GM19043 (cell line): ENCODE data around the gene PATL2.
"Not testable (repeated sequence)": the region's sequence is repeated elsewhere in the genome, so short reads cannot be mapped to it uniquely, and the experiment has no call there.

Experiments used
- ATAC-seq: cut with Tn5 transposase; IDR thresholded peaks from one replicate; pipeline ENCODE4 v1.9.1; 2021; ENCODE audit warnings: low read depth; ENCODE audit not compliant: unreplicated experiment

Gene PATL2

DNA sequence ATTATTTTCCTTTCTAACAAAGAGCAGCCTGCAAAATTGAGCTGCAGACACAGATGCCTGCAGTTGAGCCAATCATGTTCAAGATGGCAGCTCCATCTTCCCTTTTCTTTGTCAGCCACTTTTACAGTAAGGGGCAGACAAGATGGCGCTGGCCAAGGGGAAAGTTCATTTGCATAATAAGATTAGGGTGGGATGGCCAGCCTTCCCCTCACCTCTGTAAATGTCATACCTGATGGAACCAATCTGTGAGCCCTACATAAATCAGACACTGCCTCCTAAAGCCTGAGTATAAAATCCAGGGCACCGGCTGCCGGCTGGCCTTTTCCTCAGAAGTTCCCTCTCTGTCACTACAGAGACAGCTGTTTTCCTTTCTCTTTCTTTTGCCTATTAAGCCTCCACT is 15.8 kb downstream of the PATL2 start:
- ATAC-seq = no peak

DNA sequence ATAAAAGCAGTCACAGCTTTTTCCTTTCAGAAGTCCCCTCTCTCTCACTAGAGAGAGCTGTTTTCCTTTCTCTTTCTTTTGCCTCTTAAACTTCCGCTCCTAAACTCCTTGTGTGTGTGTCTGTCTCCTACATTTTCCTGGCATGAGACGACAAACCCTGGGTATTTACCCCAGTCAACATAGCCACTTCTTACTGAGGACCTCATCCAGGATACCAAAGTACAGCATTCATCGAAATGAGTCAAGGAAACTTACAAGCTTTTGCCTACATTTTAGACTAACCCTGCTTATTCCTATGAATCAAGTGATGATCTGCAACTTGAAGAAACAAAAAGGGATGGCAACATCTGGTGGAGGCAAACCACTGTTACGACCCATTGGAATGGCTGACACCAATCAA is 16.7 kb downstream of the PATL2 start:
- no peak for ATAC-seq

DNA sequence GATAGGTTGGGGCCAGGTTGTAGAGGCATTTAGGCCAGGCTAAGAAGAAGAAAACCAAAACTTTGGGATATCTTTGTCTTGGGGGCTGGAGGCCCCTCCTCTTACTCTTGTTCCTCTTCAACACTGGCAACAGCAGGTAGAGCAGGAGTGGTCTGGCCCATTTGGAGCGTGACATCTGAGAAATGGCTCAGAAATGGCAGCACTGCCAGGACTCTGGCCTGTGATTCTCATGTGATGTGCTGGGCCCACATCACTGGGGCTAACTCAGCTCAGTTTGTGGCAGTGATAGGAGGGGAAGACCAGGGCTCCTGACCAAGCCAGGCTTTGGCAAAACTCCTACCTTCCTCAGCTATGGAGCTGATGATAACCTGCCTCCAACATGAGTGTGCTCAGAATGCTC is 18.5 kb downstream of the PATL2 start:
- ATAC-seq = no peak

DNA sequence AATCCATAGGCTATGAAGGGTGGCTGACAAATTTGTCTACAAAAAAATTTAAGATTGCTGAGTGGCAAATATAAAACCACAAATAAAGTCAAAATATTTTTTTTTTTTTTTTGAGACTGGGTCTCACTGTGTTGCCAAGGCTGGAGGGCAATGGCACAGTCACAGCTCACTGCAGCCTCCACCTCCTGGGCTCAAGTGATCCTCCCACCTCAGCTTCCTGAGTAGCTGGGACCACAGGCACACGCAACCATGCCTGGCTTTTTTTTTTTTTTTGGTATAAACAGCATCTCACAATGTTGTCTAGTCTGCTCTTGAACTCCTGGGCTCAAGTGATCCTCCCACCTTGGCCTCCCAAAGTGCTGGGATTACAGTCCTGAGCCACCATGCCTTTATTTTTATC is 20.9 kb downstream of the PATL2 start:
- ATAC-seq = not testable (repeated sequence)

DNA sequence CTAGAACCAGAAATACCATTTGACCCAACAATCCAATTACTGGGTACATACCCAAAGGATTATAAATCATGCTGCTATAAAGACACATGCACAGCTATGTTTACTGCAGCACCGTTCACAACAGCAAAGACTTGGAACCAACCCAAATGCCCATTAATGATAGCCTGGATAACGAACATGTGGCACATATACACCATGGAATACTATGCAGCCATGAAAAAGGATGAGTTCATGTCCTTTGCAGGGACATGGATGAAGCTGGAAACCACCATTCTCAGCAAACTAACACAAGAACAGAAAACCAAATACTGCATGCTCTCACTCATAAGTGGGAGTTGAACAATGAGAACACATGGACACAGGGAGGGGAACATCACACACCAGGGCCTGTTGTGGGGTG is 21.8 kb downstream of the PATL2 start:
- not testable (repeated sequence) for ATAC-seq

DNA sequence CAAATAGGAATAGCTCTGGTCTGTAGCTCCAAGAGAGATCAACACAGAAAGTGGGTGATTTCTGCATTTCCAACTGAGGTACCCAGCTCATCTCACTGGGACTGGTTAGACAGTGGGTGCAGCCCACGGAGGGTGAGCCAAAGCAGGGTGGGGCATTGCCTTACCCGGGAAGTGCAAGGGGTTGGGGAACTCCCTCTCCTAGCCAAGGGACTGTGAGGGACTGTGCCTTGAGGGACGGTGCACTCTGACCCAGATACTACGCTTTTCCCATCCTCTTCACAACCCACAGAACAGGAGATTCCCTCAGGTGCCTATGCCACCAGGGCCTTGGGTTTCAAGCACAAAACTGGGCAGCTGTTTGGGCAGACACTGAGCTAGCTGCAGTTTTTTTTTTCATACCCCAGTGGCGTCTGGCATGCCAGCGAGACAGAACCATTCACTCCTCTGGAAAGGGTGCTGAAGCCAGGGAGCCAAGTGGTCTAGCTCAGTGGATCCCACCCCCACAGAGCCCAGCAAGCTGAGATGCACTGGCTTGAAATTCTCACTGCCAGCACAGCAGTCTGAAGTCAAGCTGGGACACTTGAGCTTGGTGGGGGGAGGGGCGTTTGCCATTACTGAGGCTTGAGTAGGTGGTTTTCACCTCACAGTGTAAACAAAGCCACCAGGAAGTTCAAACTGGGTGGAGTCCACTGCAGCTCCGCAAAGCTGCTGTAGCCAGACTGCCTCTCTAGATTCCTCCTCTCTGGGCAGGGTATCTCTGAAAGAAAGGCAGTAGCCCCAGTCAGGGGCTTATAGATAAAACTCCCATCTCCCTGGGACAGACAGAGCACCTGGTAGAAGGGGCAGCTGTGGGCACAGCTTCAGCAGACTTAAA is 28.1 kb downstream of the PATL2 start:
- not testable (repeated sequence) for ATAC-seq

DNA sequence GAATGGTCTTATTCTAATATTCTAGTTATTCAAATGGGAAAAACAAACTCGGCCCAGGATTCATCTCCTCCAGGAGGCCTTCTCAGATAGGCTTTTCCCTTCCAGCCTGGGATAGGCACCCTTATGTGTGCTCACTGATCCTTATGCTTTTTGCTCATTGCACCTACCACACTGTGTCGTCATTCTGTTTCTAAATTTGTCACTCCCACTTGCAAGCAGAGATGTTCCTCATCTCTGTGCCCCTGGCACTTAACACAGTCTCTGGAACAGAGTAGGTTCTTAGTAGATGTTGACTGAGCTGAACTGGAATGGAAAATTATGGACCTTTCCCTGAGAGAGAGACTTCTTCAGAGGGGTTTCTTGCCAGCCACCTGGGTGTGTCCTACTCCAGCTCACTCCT is 28.9 kb downstream of the PATL2 start:
- ATAC-seq = no peak

DNA sequence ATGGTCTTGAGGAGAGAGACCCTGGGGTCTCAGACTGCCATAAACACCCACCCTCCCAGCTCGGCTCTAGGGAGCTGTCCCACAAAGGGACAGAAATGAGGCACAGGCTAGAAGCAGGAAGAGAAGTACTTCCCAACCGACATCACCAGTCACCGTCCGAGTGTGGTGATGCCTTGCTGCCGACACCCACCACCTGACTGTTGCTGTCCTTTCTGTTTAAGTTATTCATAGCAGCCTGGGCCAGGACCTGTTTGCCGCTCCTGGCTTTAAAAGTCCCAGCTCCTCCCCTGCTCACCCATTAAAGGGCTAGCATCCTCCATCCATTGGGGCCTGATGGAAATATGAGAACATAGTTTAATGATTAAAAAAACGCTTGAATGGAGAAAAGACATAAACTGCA is 34.4 kb downstream of the PATL2 start:
- ATAC-seq = no peak

DNA sequence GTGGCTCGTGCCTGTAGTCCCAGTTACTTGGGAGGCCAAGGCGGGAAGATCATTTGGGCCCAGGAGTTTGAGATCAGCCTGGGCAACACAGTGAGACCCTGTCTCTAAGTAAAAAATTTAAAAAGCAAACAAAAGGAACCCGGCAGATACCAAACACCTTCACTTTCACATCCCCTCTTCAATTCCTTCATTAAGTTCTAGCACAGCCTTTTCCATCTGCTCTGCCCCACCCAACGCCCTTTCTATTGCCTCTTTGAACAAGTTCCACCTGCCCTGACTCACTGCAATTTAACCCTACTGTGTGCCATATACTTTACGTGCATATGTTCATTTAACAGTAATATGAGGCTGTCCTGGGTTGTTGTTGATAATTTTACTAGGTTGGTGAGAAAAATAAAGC is 35.2 kb downstream of the PATL2 start:
- ATAC-seq = no peak

DNA sequence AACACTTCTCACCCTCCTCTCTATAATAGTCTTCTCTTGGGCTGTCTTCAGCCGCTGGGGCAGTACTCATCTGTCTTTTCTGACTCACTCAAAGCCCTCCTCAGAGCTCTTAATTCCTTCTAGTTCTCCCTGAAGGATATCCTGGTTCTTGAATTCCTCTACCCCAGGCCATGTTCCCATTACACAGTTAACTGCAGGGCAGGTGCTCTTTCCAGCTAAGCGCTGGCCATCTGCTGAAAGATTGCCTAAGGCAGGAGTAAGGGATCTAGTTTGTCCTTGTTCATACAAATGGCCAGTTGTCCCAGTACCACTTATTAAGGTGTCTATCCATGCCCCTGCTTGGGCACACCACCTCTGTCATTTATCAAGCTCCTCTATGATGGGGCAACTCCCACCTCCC is 37.5 kb downstream of the PATL2 start:
- ATAC-seq = no peak

DNA sequence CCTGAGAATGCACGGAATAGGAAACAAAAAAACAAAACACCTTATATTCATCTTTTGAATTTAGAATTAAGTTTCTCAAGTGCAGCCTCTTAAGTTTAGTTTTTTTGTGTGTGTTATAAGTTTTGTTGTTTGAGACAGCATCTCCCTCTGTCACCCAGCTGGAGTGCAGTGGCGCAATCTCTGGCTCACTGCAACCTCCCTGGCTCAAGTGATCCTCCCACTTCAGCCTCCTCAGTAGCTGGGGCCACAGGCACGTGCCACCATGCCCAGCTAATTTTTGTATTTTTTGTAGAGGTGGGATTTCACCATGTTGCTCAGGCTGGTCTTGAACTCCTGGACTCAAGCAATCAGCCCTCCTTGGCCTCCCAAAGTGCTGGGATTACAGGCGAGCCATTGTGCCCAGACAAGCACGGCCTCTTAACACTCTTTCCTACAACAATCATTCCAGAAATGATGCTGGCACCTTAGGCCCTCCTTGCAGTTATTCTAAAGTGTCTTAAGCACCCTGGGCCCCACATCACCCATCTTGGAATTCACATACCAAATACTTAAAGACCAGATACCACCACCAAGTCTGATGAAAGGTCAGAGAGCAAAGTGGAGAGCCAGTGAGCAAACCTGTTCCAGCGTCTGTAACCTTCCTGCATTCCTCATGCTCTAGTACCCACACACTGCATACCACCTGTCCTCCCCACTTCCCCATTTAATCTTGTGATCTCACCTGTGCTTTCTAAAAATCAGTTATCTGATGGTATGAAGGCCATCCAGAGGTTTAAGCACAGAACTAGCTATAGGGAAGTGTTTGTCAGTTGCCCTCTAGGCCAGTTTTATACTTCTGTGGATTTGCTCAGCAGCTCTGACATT is 40.8 kb downstream of the PATL2 start:
- ATAC-seq = no peak

DNA sequence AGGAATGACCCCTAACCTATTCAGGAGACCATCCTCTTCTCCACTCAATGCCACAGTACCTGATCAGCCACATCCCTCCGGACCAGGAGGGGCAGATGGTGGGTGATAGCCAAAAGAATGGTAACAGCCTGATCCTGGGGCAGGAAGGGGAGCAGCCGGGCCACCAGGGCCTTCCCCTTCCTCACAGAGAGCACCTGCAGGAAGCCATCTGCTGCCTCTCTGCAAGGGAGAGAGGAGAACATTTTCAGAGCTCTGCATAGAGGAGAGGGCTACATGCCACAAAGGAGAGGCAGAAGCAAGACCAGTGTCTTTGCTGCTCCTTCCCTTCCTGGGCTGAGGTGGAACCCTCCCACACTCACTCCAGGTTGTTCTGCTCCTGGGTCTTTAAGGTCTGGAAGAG is 42.2 kb downstream of the PATL2 start:
- ATAC-seq = no peak

DNA sequence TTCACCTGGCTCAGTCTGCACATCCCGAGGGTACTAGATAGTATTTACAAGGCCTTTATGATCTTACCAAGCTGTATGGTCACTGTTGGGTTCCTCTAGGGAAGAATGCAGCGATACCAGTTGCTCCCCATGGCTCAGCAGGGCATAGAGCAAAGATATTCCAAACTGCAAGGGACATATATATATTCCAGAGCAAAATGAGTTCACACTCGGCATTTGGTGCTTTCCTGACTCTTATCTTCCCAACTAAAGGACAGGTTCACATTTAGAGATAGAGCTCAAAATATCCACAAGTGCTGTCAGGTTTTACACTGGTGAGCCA is 44.1 kb downstream of the PATL2 start:
- no peak for ATAC-seq

DNA sequence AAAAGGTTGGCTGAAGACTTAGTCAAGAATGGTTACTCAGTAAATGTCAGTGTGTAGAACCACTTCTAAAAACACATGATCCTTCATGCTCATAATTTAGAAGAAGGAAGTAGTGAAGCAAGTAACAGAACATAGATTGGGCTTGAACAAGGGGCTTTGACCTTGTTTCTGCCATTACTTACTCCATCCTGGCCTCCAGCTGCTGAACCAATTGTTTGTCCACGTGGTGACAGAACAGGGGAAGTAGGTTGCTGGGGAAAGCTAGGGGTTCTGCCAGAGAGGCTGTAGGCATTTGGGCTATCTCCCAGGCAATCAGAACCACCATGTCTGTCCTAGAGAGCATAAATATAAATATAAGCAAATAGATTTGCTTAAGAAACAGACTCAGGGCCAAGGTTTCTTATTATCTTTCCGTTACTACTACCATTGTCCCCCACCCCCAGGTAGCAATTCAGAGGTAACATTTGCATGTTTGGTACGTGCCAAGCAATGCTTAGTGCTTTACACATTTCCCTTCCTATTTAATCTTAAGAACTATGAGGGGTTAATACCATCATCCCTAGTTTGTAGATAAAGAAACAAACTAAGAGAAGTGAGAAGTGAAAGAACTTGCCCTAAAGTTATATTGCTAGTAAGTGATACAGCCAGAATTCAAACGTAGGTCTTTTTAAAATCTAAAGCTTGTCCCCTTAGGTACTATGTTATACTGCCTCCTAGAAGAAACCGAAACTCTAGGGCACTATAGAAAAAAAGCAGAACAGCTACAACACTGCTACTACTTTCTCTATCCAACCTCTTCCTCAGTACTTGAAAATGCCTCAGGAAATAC is 44.7 kb downstream of the PATL2 start:
- ATAC-seq = no peak

DNA sequence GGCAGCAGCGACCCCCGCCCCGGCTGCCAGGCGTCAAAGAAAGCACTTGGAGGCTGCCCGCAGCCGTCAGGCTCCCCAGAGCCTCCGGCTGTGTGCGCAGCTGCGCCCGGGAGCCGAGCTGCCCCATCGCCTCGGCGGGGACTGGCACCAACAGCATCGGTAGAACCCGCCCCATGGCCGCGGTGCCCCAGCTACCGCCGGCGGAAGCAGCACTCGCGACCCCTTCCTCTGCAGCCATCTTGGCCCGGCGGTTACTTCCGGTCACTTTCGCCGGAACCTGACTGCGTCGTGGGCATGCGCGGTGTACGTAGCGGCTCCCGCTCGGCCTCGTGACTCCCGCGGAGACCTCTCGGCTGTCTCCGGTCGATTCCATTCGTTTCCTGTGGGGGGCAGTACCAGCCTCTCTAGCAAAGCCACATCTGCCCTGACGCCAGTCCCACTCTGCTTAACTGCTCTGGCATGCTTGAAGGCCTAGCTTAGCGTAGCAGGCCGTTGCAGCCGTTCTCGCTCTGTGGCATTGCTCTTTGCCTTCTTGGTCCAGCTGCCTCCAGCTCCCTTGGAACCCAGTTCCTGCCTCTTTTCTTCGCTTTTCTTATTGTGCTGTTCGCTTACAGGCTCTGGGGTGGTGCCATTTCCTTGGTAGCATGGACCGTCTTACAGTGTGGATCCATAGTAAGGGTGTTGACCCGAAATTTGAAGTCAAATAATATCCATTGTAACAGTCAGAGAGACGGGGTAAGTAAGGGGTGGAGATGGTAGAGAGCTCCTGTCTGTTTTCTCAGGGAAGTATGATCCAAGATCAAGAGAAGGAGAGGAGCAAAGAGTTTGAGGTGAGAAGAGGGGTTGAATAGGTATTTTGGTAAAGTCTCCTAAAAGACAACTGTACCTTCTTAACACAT is 47.5 kb downstream of the PATL2 start, which contains the start of gene SPG11:
SPG11 (minus strand) TSS at position 253 of the 899 bp plus-strand sequence; CDS start at position 238, 15 bp downstream.
- ATAC-seq = peak; percentile 70

DNA sequence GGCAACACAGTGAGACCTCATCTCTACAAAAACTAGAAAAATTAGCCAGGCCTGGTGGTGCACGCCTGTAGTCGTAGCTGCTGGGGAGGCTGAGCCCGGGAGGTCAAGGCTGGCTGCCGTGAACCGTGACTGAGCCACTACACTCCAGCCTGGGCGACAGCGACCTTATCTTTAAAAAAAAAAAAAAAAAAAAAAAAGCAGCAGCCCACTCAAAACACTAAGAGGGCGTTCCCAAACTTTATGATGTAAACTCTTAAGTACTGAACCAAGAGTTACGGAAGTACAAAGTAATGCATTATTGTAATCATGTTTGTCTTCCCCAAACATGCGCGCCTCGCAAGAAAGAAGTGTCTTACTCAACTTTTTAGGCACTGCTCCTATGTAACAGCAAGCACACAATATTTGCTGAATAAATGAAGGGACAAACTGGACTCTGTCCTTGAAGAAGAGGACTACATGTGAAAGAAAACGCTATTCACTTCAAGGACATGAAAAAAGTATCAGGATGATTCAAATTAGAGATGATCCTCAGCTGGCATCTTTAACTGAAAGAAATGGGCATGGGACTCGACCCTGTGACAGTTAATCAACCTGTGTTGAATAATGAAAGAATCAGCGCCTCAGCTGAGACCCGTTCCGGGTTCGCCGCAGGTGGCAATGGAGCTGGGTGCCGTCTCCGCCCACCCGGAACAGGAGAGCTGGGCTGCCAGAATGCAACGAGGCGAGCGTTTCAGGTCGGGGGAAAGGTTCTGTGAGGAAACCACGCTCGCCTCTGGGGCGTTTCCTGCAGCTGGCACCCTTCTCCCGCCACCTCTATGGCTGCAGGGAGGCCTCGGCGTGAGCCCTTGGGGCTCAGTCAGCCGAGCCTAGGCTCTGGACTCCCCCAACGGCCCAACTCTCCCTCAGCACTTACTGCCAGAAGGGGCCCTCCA is 48.4 kb downstream of the PATL2 start:
- peak; percentile 30 for ATAC-seq

DNA sequence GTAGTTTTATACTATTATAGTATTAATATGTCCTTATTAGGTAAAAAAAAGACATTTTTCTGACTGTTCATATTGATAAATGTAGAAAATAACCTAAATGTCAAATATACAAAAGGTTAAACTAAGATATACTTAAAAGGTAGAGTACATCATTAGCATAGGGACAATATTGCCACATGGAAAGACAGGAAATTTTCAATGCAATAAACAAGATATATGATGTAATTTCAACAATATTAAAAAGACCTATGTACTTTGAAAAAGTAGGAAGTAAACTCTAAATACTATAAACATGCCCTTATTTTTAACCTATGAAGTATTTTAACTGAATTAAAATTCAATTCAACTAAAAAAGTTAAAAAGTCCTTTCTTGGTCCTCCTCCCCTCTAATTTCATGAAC is 49.5 kb downstream of the PATL2 start:
- ATAC-seq = no peak

DNA sequence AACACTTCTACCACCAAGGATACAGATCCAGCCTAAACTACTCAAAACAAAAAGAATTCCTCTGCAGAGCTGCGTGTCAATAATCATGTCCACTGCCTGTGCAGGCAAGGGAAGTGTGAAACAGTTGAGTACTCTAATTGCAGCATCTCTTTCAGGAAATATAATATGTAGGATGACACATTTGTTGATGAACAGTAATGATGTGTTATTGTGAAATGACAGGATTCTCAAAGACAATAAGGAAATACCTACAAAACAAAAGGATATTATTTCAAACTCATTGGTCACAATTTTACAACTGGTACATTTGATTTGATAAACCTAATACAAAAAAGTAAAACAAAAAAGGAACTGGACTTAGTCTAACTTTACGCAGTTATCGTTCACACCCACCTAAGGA is 52.1 kb downstream of the PATL2 start:
- ATAC-seq = no peak

DNA sequence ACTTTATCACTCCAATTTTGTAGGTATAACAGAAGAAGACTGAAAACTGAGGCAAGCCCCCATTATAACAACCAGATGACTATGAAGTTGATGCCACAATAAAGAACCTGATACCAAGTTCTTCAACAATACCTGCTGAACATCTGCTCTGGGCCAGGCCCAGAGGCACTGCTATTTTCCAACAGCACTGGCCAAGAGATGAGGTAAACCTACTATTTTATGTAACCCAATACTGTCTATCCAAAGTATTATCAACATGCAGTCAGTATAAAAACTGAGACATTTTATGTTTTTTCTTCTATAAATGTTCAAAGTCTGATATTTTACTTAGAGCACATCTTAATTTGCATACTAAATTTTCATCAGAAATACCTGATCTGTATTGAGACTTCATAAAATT is 53.7 kb downstream of the PATL2 start:
- ATAC-seq = no peak
